HepG2 (cell line): ENCODE measurements around the gene CEP44.

ENCODE experiments used
- BORCS8-MEF2B ChIP-seq: sonication (generic); formaldehyde crosslinking; IDR thresholded peaks from 2 replicates; pipeline ENCODE4 v1.8.0; 2022; ENCODE audit warnings: mild to moderate bottlenecking, missing genetic modification reagents
- BRCA1 ChIP-seq: sonication (generic); formaldehyde crosslinking; IDR thresholded peaks from 2 replicates; pipeline ENCODE4 v1.4.0; 2020; ENCODE audit warnings: missing genetic modification reagents
- KDM1A ChIP-seq: IDR thresholded peaks from 2 replicates; pipeline ENCODE4 v1.6.1; 2016; ENCODE audit warnings: missing compliant biosample characterization
- PLRG1 ChIP-seq: fragments of 450-650 bp; conservative IDR thresholded peaks from 2 replicates; pipeline ENCODE4 v1.6.1; 2016
- TGIF2 ChIP-seq: IDR thresholded peaks from 2 replicates; pipeline ENCODE4 v1.6.1; 2016; ENCODE audit warnings: control low read depth, missing compliant biosample characterization
- ZBTB10 ChIP-seq: sonication (generic); formaldehyde crosslinking; IDR thresholded peaks from 2 replicates; pipeline ENCODE4 v1.4.0; 2020; ENCODE audit warnings: missing genetic modification reagents, borderline replicate concordance

- TF ChIP-seq TGIF2 (CRISPR knock-in tag) = no peak
- no peak for TF ChIP-seq BORCS8-MEF2B (CRISPR knock-in tag)
- no peak for TF ChIP-seq KDM1A (CRISPR knock-in tag)
- no peak for TF ChIP-seq BRCA1
- TF ChIP-seq PLRG1 = no peak
- no peak for TF ChIP-seq ZBTB10
These were observed 39.3 kb upstream of the CEP44 start for GRCh38 chr4:174244441-174244840.
